HG03196 (cell line): ENCODE data around the gene TBX5.

Source experiments
- ATAC-seq: cut with Tn5 transposase; IDR thresholded peaks from one replicate; pipeline ENCODE4 v1.9.1; 2021; ENCODE audit not compliant: unreplicated experiment

TBX5 gene

DNA sequence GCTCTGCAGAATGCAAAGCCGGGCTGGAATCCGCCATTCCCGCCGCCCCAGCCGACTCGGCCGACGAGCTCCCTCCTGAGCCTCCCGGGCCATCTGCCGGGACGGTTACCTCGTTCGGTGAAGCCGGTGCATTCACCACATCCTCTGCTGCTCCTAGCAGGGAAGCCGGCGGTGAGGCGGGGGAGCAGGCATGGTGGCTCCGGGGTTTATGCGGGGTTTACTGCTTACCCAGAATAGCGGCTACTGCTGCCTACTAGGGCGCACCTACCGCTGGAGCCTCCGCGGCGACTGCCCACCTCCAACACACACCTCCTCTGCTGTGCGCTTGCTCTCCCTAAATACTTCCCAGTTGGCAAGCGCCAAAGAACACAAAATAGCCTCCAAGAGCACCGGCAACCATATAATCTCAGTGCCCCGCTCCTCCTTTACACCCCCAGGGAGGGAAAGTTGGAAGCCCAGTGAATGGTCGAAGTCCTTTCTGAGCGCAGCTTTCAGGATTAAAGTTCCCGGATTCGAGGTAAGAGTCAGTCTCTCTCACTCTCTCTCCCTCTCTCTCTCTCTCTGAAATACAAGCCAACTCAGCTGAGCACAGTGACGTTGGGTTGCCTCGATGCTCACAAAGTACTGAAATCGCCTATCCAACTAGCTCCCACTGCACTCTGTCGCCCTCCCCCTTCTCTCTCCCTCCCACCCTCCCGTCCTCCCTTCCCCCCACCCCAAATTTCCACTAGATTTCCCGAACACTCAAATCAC, at the start of gene TBX5:
Gene TBX5 (minus strand): TSS at position 626 of the 753 bp plus-strand sequence. CDS start 2,246 bp downstream, outside the sequence.
- no peak for ATAC-seq

DNA sequence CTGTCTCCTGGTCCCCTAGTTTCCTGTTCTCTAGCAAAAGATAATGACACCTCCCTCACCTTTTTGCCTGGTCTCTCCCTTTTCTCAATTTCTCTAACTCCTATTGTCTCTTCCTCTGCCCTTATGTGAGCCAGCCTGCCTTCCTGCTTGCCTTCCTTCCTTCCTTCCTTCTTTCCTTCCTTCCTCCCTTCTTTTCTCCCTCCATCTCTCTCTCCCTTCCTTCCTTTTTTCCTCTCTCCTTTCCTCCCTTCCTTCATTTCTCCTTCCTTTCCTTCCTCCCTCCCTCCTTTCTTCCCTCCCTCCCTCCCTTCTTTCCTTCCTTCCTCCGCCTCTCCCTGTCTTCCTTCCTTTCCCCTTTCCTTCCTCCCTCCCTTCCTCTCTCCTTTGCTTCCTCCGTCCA, 45.7 kb upstream of the TBX5 start:
- no peak for ATAC-seq

DNA sequence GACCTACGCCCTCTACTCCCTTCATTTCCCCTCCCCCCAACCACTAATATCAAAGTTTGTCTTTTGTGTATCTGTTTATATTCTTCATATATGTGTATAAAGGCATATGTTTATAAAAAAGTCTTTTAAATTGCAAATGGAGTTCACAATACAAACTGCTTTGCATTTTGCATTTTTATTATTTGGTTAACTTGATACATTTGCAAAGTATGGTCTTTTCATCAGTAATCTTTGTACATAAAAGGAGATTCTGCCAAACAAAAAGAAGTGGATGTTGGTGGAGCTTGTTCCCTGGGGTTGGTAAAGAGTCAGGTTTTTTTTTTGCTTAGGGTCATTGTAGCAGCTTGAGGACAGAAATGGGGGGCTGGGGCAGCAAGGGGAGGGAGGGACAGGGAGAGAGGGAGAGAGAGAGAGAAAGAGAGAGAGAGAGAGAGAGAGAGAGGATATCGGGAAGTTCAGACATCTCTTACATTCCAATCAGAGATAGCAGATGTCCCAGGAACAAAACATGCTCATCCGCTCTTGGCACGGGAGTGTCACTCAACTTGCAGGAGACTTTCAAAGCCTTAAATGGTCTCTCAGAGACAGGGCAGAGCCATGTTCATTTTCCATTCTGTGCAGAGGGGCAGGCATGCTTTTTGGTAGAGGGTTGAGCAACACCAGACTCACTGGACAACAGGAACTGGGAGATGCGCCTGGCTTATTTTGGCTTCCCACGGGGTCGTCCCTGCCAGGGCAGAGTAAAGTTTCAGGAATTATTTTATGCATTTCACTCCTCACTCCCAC, 44.8 kb upstream of the TBX5 start:
- ATAC-seq: no peak

DNA sequence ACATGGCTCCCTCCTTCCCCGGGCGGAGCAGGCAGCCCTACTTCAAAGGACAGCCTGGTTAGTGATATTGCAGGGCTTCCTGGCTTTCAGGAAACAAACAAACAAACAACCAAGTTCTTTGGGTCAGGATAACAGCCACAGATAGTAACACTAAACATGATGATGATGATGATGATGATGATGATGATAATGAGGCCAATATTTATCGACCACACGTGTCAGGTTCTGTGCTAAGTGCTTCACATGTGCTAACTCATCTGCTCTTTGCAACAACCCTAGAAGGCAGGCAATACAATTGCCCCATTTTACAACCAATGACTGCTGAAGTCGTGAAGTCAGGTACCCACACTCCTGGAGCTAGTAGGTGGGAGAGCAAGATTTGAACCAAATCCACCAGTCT, 44.1 kb upstream of the TBX5 start:
- ATAC-seq: no peak

DNA sequence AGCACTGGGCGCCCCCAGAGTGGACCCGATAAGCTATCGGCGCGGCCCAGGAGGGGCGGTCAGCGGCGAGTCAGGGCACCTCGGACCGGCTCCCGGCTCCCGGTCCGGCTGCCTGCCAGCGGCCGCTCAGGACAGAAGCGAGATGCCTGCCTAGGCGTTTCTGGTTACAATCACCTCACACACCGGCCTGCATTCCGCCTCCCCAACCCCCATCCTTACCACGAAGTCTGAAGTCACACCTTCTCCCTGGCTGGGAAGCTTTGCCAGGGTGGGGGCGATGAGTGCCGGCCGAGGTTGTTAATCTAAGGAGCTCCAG, 42.6 kb upstream of the TBX5 start:
- ATAC-seq: no peak

DNA sequence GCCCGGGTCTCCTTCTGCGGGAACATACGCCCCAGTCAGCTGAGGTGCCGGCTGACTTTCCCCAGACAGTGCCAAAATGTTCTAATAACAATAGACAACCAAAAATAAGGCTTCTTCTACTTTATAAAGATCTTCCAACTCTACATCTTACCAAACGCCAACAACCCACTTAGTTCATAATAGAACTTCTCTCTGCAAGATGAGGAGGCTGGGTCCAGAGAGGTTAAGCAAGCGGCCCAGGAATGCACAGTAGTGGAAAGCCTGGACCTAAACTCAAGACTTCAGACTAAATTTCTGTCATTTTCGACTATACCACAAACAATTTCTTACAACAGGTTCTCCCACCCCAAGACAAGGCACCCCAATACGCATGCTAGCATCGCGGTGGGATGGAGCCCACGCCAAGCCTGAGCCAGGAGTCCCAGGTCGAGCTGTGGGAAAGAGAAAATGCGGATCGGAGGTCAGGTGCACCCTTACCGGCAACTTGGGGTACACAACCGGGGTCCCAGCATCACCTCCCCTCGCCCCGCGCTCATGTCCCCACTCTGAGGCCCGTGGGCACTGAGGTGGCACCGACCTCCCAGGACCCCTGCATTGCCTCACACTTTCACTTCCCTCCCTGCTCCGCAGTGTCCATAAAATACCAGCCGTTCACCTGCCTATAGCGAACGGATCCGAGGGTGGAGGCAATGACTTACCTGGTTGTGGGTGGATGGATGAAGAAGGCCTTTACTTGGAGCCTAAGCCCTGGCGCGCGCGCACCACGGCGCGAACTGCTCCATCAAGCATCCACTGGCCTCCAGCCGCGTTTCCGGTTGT, 42.1 kb upstream of the TBX5 start:
- ATAC-seq: no peak

DNA sequence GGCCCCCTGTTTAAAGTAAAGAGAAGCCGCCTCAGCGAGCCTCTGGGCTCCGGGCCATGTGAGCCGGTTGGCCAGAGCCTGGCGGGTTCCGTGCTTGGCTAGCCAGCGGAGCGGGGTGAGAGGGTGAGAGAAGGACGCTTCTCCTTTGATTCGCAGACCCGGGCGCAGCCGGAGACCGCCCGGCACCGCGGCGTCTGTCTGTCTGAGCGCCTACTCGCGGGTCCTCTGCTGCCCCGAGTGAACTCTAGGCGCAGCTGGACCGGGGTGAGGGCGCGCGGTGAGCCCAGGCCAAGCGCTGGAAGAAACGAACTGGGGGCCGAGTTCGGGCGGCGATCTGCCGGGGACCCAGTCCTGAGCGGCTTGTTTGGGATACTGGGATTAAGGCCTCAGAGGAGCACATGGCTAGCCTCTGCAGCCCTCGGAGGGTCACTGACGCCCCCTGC, 41.4 kb upstream of the TBX5 start:
- ATAC-seq: no peak

DNA sequence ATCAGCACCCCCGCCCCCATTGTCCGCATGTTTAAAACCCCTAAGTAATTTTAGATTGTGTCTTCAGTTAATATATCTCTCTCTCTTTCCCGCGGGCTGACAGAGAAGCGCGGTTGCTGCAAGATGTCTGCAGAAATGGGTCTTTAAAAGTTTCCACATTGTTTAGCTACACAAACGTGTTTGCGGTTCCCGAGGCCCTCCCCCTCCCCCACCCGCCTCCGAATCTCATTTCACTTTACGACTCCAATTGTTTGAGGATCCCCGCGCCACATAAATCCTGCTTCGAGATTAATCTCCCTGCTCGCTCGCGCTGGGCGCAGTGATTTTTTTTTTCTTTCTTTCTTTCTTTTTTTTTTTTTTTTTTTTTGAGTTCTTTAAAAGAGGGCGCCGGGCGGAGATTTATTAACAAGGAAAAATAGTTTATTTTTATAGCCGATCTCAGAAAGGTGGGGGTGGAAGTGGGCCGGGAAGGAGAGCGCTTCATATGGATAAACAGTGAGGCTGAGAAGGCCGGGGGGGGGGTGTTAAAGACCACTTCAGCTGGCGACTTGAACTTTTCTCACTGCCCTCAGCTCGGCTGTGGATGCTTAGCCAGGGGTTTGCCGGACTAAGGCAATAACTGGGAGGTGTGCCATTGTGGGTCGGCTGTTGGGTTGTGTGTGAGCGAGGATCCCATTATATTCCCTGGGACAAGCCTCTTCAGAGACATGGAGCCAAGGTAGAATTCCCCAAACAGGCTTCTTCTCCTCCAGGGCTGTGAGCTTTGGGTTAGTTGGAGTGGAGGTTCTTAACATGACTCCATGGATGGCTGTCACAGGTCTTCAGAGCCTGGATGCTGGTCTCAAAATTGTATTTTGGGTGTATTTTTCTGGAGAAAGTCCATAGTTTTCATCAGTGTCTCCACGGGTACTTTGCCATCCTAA, 39.7 kb upstream of the TBX5 start:
- ATAC-seq: no peak

DNA sequence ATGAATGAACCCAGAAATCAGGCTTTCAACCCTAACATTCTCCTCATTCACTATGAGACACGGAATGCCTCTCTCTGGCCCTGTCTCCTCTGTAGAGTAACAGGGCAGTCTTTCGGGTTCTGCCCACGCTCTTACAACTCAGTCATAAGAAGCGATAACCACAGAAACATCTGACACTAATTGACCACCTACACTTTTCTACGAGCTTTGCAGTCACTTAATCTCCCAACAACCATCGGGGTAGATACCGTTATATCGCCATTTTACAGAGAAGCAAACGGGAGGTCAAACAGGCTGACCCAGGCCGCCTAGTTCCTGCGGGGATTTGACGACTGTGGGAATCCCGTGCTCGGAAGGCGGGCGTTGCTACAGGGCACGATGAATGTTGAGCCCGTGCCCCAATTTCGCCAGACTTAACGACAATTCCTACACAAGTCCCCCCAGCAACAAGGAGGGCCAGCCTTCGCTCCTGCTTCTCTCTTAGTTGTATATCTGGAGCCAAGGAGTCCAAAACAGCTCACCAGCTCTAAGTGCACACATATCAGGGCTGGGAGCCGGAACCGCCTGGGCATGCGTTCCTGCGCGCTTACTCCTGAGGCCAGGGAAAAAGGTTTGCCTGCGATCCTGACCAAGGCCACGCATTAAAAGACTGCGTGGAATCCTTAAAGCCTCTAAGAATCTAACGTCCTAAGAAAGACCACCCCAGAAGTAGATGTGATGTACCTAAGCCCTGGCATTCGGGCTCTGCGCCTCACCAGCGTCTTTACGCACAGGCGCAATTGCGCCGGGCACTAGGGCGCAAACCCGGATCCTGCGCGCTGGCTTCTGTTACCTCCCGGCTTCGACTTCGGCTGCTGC, 38.7 kb upstream of the TBX5 start:
- no peak for ATAC-seq

DNA sequence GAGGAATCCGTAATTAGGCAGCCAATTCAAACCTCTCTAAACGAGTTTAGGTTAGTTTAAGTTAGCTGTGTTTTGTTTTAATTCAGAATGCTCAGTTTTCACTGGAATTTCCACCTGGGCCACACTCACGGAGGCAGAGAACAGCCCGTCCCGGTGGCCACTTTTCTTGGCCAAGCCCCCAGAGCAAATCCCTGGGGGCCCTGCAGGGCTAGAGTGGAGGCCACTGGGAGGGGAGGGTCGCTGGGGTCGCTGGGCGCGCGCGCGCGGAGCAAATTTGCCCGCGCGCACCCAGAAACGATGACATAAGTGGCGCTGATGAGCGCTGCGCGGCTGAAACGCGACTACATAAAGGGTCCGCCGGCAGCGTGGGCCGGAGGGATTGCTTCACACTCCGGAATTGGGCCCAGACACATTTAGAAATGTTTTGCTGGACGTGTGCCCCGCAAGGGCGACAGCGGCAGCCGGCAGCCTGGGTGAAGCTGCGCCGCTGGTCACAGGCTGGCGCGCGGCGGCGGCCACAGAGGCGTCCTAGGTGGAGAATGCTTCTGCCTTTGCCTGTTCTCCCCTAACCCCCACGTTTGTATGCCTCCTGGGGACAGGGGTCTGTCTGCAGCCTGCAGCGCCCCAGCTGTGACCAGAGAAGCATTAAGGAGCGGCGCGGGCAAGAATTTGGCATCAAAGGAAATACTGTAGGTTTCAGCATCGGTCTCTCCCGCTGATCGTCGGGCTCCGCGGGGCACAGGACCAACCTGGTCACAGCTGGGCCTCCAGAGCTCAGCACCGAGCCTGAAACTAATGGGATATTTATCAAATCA, 37.9 kb upstream of the TBX5 start:
- no peak for ATAC-seq

DNA sequence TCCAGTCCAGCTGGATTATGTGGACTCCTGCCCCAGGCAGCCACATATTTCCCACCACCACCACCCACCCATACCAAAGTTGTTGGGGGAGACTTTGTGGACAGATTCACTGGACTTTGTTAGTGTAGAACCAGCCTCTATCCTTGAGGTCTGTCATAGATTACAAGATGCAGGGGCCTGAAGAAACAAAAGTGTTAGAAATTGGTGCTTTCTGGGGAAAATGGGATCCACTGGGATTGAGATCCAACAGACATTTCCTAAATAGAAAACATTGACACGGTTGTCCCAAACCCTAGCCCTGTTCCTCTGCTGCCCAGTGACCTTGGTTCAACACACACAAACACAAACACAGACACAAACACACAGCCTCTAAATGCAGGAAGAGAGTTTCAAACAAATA, 36.6 kb upstream of the TBX5 start:
- no peak for ATAC-seq

DNA sequence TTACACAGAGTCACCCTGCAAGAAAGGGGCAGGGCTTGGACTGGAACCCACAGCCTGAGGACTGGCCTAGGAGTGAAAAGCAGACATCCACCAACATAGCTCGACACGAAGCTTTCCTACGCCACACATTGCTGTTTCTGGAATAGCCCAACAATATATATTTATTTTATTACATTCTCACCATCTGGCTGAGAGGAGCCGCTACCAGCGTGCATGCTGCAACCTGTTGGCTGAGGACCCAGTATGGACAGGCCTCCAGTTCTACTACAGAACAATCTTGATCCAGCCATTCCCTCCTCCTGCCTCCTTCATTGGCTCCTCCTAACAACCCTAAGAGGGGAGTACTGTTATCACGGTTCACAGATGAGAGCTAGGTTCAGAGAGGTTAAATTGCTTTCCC, 35.6 kb upstream of the TBX5 start:
- ATAC-seq: no peak

DNA sequence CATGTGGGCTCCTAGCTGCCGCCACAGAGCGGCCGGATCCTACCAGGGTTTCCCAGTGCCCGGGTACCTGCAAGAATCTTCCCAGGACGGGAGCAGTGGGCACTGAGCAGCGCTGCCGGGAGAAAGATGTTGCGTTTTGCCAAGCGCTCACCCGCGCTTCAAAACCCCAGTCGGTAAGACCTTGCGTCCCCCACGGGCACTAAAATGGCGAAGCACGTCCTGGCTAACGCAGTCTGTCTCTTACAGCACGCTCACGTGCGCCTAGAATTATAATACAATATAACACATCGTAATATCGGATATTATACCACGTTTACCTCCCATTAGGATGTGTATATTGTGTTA, 35.1 kb upstream of the TBX5 start:
- ATAC-seq: no peak

DNA sequence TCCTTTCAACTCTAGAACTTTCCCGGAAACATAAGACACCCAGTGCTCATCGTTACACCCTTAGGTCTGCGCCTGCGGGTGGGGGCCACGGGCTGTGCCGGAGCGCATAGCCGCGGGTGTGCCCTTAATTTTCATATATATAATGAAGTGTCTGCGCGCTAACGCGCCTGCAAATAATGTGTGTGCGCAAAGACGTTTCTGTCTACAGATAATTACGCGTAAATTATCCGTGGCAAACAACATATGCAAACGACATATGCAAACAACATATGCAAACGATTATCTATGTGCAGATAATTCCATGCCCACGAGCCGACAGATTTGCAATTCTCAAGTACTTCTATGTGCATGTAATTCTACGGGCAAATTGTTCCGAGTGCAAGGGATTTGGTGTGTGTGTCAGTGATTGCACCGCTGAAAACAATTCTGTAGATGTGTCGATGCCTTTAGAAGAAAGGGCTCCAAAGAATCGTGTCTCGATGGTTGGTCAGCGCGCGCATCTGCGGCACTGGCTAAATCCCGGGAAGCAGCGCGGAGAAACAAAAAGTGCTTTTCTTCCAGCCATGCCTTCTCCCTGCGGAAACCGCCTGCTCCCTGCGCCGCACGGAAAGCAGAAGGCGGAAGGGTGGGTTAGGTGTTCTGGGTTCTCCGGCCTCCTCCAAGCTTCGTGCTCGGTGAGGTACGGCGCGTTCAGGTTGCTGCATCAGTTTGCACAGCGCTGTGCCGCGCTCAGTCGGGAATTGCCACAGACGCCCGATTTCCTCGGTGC, 34.5 kb upstream of the TBX5 start:
- ATAC-seq: no peak

DNA sequence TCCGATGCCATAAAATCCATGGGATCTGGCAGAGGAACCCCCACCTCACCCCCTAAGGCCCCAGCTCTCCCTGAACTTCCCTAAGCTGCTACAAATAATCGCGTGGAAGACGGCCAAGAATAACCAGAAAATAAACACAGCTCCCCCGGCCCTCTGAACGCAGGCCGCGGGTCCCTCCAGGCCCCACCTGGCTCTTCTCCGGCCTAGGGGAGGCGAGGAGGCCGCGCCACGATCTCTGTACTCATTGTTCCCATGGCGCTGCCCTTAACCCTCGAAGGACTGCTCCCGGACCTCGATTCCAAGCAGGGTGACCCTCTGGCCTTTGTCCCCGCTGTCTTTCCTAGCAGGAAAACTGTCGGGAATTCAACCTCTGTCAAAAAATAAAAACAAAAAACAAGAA, 33.9 kb upstream of the TBX5 start:
- ATAC-seq: no peak

DNA sequence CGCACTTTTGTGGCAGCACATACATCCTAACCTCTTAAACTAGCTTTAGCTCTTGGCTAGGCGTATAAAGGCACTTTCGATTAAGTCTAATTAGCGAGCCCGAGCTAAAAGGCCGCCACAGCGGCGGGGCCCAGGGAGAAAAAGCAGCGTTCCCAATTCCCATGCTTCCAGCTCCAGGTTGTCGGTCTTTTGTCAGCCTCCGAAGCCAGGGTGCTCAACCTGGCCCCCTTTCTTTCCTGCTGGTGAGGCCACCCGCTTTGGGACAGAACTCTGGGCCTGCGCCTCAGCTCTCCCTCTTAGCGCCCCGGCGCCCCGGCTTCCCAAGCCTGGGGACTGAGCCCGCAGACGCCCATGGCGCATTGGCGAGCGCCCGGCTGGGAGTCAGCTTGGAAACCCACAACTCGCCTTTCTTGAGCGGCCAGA, 33.3 kb upstream of the TBX5 start:
- no peak for ATAC-seq

DNA sequence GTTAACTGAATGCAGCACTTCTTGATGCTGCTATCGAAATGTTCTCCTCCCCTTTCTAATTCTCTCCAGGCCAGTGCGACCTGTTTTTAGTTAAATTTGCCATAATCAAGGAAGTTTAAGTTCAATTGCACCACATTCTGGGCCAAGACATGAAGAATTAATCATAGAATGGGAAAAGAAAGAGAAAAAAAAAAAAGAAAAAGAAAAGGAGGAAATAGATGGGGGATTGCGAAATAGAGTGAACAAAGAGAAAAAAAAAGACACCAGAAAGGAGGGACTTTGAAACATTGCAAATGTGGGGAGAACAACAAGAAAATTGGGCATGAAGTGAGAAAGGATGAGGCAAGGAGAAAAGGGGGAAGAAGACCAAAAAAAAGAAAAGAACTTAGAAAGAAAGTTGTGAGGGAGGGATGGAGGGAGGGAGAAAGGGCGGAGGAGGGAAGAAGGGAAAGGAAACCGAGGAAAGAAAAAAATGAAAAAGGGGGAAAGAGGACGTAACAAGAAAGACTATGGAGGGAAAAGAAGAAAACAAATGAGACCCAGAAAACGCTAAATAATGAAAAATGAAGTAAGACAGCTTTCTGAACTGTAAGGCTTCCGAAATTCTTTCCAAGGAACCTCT, 32.8 kb upstream of the TBX5 start:
- ATAC-seq: no peak

DNA sequence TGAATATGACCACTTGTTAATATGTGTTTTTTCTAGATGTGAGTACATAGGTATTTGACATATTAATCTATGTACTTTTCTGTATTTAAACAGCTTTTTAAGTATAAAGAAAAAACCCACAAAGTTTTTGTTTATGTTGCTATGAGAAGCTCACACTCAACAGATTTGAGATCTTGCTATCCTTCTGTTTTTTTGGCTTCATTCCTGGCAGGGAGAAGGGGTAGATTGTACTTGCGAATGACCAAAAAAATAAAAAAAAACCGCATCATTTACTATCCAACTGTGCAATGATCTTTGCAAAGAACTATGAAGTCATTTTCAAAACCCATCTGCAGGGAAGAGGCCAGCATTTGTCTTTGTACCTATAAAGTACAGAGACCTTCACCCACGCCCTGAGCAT, 28.4 kb upstream of the TBX5 start:
- no peak for ATAC-seq
